Stimulated activated CD4-positive, alpha-beta T cell treated with anti-CD3 and anti-CD28 coated beads, Interleukin-4, amount 100 ng/mL, for 24 hours (primary cell): ENCODE data around the gene AIFM1.

ENCODE experiments used
- DNase-seq: peaks from one replicate; pipeline ENCODE4 v3.0.0-alpha.2; 2020

AIFM1 gene

DNA sequence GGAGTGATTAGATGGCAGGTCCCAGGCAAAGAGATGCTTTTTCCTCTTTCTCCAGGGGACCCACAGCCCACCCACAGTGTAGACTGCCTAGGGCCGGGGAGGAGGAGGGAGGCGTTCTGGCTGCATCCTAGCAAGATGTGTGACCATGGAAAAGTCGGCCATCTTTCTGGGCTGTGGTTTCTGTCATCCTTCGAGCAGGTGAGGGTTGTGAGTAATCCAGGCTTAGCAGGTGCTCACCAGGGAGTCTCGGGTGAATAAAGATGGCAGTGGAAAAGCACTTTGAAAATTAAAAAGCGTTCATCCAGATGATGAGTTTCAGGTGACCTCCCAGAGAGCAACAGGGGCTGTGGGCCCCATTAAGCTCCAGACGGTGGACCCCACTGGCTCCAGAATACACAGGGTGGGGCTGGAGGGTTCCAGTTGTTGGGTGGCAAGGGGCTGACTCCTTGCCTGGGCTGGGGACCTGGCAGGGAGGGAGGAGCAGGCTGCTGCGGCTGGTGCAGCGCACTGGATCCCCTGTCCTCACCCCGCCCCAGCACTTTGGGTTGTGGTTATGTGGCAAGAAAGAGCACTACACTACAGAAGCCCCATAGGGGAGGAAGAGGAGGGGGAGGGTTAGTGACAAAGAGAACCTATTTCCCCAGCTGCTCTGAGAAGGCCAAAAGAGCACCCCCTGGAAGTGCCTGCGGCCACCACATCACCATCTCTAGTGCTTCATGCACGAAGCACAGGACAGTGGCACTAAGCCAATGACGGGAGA is 79.0 kb downstream of the AIFM1 start:
- peak; percentile 62 for DNase-seq

GRCh38 chrX:130085551-130086446 is 79.8 kb downstream of the AIFM1 start:
- DNase-seq: peak; percentile 7

DNA sequence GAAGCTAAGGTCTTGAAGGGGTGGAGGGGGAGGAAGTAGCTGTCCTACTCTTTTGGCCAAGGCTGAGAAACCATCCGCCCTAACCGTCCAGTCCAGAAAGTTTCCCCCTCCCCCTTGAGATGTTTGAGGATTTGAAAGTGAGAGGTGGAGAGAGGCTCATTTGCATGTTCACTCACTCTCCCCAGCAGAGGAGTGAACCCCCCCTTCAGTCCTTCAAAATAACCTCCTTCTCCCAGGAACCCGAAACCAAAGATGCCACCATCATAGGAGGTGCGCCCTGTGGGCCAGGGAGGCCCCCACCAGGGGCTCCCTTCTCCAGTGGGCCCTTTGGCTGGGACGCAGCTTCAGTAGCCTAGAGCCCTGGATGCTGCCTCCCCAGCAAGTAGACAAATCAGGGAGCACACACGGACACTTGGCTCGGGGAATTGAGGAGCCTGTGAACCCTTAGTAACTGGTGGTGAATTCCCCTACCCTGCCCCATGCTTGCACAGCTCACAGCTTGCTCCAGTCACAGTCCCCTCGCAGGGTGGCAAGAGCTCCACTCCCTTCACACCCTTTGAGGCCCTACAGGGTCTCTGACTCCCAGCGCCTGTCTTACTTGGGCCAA is 80.9 kb downstream of the AIFM1 start:
- DNase-seq: no peak

GRCh38 chrX:130083656-130084382 is 81.8 kb downstream of the AIFM1 start:
- no peak for DNase-seq

GRCh38 chrX:130083107-130083490 is 82.5 kb downstream of the AIFM1 start:
- DNase-seq: no peak

GRCh38 chrX:130082244-130083106 is 83.2 kb downstream of the AIFM1 start:
- DNase-seq: peak; percentile 73

GRCh38 chrX:130081421-130082045 is 84.1 kb downstream of the AIFM1 start:
- no peak for DNase-seq

DNA sequence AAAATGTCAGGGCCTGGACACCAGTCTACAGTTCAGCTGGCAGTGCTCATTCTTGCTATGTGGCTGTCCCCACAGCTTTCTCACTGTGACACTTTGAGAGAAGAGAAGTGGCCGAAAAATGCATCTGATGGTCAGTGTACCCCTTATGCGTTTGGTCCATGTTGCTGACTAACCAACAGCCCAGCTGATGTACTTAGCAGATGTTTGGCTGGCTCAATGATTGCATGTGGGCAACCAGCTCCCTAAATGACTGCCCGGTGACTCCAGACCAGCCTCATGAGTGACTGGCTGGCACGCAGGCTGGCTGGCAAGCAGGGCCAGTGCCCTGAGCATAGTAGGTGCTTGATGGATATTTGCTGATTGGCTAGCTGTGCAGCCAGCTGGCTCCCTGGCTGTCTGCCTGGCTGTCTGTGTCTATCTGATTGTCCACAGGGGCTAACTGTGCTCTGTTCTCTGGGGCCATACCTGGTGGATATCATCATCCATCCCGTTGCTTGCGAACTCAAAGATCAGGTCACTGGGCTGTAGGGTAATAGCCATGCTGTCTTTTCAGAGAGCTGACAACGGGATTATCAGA is 84.8 kb downstream of the AIFM1 start:
- DNase-seq: no peak

DNA sequence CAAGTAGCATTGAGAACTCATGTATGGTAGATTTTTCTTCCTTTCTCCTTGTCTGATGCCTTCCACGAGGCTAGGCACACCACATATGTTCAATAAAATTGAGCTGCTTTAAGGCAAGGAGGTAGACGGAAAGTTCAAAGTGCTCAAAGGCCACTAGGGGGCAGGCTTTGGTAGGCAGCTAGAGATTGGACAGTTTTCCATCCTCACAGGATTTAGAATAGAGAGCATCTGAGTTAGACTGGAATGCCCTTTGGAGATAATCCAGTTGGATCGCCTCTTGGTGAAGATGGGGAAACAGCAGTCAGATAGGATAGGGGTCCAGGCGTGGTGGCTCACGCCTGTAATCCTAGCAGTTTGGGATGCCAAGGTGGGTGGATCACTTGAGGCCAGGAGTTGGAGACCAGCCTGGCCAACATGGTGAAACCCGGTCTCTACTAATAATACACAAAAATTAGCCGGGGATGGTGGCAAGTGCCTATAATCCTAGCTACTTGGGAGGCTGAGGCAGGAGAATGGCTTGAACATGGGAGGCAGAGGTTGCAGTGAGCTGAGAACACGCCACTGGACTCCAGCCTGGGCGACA is 85.7 kb downstream of the AIFM1 start:
- peak; percentile 62 for DNase-seq
